Adipocyte (in vitro differentiated cells): Measurements from ENCODE around the gene UMODL1.
A peak's percentile ranks its signal among the peaks of the same experiment; 100 is the strongest.

Source experiments
- DNase-seq: peaks from one replicate; pipeline ENCODE4 v3.0.0-alpha.2; 2015; ENCODE audit warnings: low read depth
- H3K27me3 ChIP-seq: replicated peaks from 2 replicates; pipeline ENCODE4 v1.7.0; 2013; ENCODE audit warnings: mild to moderate bottlenecking, low read length, moderate library complexity; ENCODE audit not compliant: control insufficient read depth, insufficient read depth
- H3K36me3 ChIP-seq: 2 replicates; pipeline ENCODE4 v1.7.0; 2013; ENCODE audit warnings: low read length, mild to moderate bottlenecking, moderate library complexity; ENCODE audit not compliant: control insufficient read depth, insufficient read depth, severe bottlenecking
- H3K4me1 ChIP-seq: 2 replicates; pipeline ENCODE4 v1.7.0; 2013; ENCODE audit warnings: mild to moderate bottlenecking, low read length, moderate library complexity; ENCODE audit not compliant: control insufficient read depth, insufficient read depth
- H3K4me3 ChIP-seq: 2 replicates; pipeline ENCODE4 v1.7.0; 2013; ENCODE audit warnings: mild to moderate bottlenecking, low read length, moderate library complexity
- H3K9ac ChIP-seq: 2 replicates; pipeline ENCODE4 v1.7.0; 2013; ENCODE audit warnings: mild to moderate bottlenecking, low read length, moderate library complexity
- H3K9me3 ChIP-seq: 2 replicates; pipeline ENCODE4 v1.7.0; 2013; ENCODE audit warnings: mild to moderate bottlenecking, low read length, moderate library complexity; ENCODE audit not compliant: control insufficient read depth

The UMODL1 gene

GRCh38 chr21:42120903-42121535, 49.9 kb downstream of the UMODL1 start:
- no peak overlapping the region for H3K9ac ChIP-seq
- peaks cover 60% of the 10 kb centered on the region for H3K27me3 ChIP-seq

GRCh38 chr21:42121794-42122193, 50.7 kb downstream of the UMODL1 start:
- Histone ChIP-seq H3K36me3 (no peaks in the 10 kb centered on the region), H3K4me3 (no peak overlapping the region), H3K9me3 (no peaks in the 10 kb centered on the region), H3K4me1 (peaks cover 20% of the 10 kb centered on the region), H3K9ac (no peak overlapping the region), H3K27me3 (peaks cover 65% of the 10 kb centered on the region)
- DNase-seq: no peak

More at GRCh38 chr21:42120903-42121535, 49.9 kb downstream of the UMODL1 start:
- peaks cover 24% of the 10 kb centered on the region for H3K4me1 ChIP-seq
- H3K4me3 ChIP-seq: no peak overlapping the region
- no peak for DNase-seq
- H3K9me3 ChIP-seq: no peaks in the 10 kb centered on the region
- H3K36me3 ChIP-seq: no peaks in the 10 kb centered on the region

GRCh38 chr21:42122398-42122797, 51.3 kb downstream of the UMODL1 start:
- Histone ChIP-seq H3K9ac (no peak overlapping the region), H3K4me1 (peaks cover 15% of the 10 kb centered on the region), H3K36me3 (no peaks in the 10 kb centered on the region), H3K27me3 (peaks cover 71% of the 10 kb centered on the region), H3K4me3 (no peak overlapping the region), H3K9me3 (no peaks in the 10 kb centered on the region)
- no peak for DNase-seq

GRCh38 chr21:42122808-42123207, 51.7 kb downstream of the UMODL1 start:
- Histone ChIP-seq H3K9ac (no peak overlapping the region), H3K4me3 (no peak overlapping the region), H3K36me3 (no peaks in the 10 kb centered on the region), H3K4me1 (peaks cover 15% of the 10 kb centered on the region), H3K9me3 (no peaks in the 10 kb centered on the region), H3K27me3 (peaks cover 74% of the 10 kb centered on the region)
- DNase-seq: no peak

GRCh38 chr21:42123219-42123908, 52.2 kb downstream of the UMODL1 start:
- Histone ChIP-seq H3K4me3 (no peak overlapping the region), H3K4me1 (peaks cover 15% of the 10 kb centered on the region), H3K9me3 (no peaks in the 10 kb centered on the region), H3K9ac (no peak overlapping the region), H3K36me3 (no peaks in the 10 kb centered on the region), H3K27me3 (peaks cover 73% of the 10 kb centered on the region)
- DNase-seq: no peak

- Histone ChIP-seq H3K27me3 (peaks cover 73% of the 10 kb centered on the region), H3K4me3 (no peak overlapping the region), H3K4me1 (peaks cover 15% of the 10 kb centered on the region), H3K36me3 (no peaks in the 10 kb centered on the region), H3K9ac (no peak overlapping the region), H3K9me3 (no peaks in the 10 kb centered on the region)
- no peak for DNase-seq
Measured at GRCh38 chr21:42124081-42124480, 53.0 kb downstream of the UMODL1 start.

GRCh38 chr21:42124826-42125570, 53.9 kb downstream of the UMODL1 start:
- DNase-seq: no peak
- peaks cover 71% of the 10 kb centered on the region for H3K27me3 ChIP-seq

GRCh38 chr21:42125571-42126544, 54.7 kb downstream of the UMODL1 start:
- no peaks in the 10 kb centered on the region for H3K9me3 ChIP-seq
- H3K9ac ChIP-seq: peak overlapping the region; percentile 24
- H3K4me3 ChIP-seq: no peak overlapping the region
- H3K36me3 ChIP-seq: no peaks in the 10 kb centered on the region
- peaks cover 15% of the 10 kb centered on the region for H3K4me1 ChIP-seq
- H3K27me3 ChIP-seq: peaks cover 65% of the 10 kb centered on the region
- peak; percentile 74 for DNase-seq

More at GRCh38 chr21:42124826-42125570, 53.9 kb downstream of the UMODL1 start:
- no peaks in the 10 kb centered on the region for H3K36me3 ChIP-seq
- H3K4me1 ChIP-seq: peaks cover 15% of the 10 kb centered on the region
- H3K9ac ChIP-seq: peak overlapping the region; percentile 24
- no peaks in the 10 kb centered on the region for H3K9me3 ChIP-seq
- H3K4me3 ChIP-seq: no peak overlapping the region

- Histone ChIP-seq H3K4me1 (peaks cover 15% of the 10 kb centered on the region), H3K4me3 (no peak overlapping the region), H3K36me3 (no peaks in the 10 kb centered on the region), H3K9me3 (no peaks in the 10 kb centered on the region), H3K27me3 (peaks cover 60% of the 10 kb centered on the region), H3K9ac (no peak overlapping the region)
- DNase-seq: no peak
Measured at GRCh38 chr21:42127164-42128150, 56.3 kb downstream of the UMODL1 start.
